Neural crest cell (in vitro differentiated cells): ENCODE data around the gene XRRA1. TPM values are rescaled to one million over a fixed set of nuclear protein-coding genes. Genes with fewer than 3 reads are reported as not detected.

ENCODE experiments used
- DNase-seq: peaks from one replicate; pipeline ENCODE4 v3.0.0; 2021; ENCODE audit warnings: low read depth, mixed read lengths, low spot score
- H3K27ac Mint-ChIP-seq: one replicate; pipeline ENCODE4 v1.8.0; 2021; ENCODE audit warnings: mild to moderate bottlenecking, mixed read lengths; ENCODE audit not compliant: unreplicated experiment
- H3K27me3 Mint-ChIP-seq: 2 replicates; pipeline ENCODE4 v1.8.0; 2021; ENCODE audit warnings: low read depth, mild to moderate bottlenecking, mixed read lengths
- H3K36me3 Mint-ChIP-seq: 2 replicates; pipeline ENCODE4 v1.8.0; 2021; ENCODE audit warnings: low read depth, mild to moderate bottlenecking, mixed read lengths
- H3K4me1 Mint-ChIP-seq: 2 replicates; pipeline ENCODE4 v1.8.0; 2021; ENCODE audit warnings: mixed read lengths
- H3K4me3 Mint-ChIP-seq: one replicate; pipeline ENCODE4 v1.8.0; 2021; ENCODE audit warnings: mild to moderate bottlenecking, mixed read lengths
- H3K9me3 Mint-ChIP-seq: 2 replicates; pipeline ENCODE4 v1.8.0; 2021; ENCODE audit warnings: mixed read lengths
- total RNA-seq: library from RNA; stranded (reverse); gene quantifications from 2 replicates; pipeline ENCODE4 v1.2.1, GENCODE V29; 2021
- TF ChIP-seq, protein P1 (sequence below): fragments of 200-600 bp; sonication (generic); conservative IDR thresholded peaks from 2 replicates; pipeline ENCODE4 v1.5.0; 2021; ENCODE audit warnings: antibody characterized with exemption, mild to moderate bottlenecking

The XRRA1 gene
- total RNA-seq, 1 donor from 2014 or later, result 8.3 TPM

- DNase-seq, result no peak
- no peak overlapping the region for H3K27ac Mint-ChIP-seq
- H3K36me3 Mint-ChIP-seq, result no peaks in the 10 kb centered on the region
- no peaks in the 10 kb centered on the region for H3K27me3 Mint-ChIP-seq
- no peaks in the 10 kb centered on the region for H3K4me1 Mint-ChIP-seq
- no peak overlapping the region for H3K4me3 Mint-ChIP-seq
- H3K9me3 Mint-ChIP-seq, result no peaks in the 10 kb centered on the region
- TF ChIP-seq, protein P1, sequence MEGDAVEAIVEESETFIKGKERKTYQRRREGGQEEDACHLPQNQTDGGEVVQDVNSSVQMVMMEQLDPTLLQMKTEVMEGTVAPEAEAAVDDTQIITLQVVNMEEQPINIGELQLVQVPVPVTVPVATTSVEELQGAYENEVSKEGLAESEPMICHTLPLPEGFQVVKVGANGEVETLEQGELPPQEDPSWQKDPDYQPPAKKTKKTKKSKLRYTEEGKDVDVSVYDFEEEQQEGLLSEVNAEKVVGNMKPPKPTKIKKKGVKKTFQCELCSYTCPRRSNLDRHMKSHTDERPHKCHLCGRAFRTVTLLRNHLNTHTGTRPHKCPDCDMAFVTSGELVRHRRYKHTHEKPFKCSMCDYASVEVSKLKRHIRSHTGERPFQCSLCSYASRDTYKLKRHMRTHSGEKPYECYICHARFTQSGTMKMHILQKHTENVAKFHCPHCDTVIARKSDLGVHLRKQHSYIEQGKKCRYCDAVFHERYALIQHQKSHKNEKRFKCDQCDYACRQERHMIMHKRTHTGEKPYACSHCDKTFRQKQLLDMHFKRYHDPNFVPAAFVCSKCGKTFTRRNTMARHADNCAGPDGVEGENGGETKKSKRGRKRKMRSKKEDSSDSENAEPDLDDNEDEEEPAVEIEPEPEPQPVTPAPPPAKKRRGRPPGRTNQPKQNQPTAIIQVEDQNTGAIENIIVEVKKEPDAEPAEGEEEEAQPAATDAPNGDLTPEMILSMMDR, result no peak
These were observed 11.0 kb downstream of the XRRA1 start for GRCh38 chr11:74937696-74938475.

DNA sequence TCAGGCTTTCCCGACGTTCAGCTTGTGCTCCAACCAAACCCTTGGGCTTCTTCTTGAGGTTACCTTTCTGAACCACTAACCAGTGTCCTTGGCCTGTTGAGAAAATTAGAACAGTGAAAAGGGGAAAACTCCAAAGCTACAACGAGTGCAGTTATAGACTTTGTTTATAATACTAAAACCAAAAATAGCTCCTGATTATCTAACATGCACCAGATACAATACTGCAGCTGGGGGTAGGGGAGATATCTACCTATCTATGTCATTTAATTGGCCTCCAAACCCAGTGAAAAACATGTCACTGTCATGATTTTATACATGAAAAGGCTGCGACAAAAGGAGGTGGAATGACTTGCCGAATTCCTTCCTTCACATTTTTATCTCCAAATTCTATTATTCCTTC, 11.9 kb downstream of the XRRA1 start:
- no peaks in the 10 kb centered on the region for H3K36me3 Mint-ChIP-seq
- H3K9me3 Mint-ChIP-seq, result no peaks in the 10 kb centered on the region
- H3K4me1 Mint-ChIP-seq, result no peaks in the 10 kb centered on the region
- H3K27ac Mint-ChIP-seq, result no peak overlapping the region
- H3K27me3 Mint-ChIP-seq, result no peaks in the 10 kb centered on the region
- H3K4me3 Mint-ChIP-seq, result no peak overlapping the region
- TF ChIP-seq, protein P1, result no peak
- no peak for DNase-seq

- Mint-ChIP-seq H3K27me3 (no peaks in the 10 kb centered on the region), H3K9me3 (no peaks in the 10 kb centered on the region), H3K27ac (peak overlapping the region; percentile 44), H3K4me3 (no peak overlapping the region), H3K36me3 (no peaks in the 10 kb centered on the region), H3K4me1 (no peaks in the 10 kb centered on the region)
- no peak for DNase-seq
- TF ChIP-seq, protein P1, result no peak
These were observed 12.8 kb downstream of the XRRA1 start for GRCh38 chr11:74936087-74936486.

DNA sequence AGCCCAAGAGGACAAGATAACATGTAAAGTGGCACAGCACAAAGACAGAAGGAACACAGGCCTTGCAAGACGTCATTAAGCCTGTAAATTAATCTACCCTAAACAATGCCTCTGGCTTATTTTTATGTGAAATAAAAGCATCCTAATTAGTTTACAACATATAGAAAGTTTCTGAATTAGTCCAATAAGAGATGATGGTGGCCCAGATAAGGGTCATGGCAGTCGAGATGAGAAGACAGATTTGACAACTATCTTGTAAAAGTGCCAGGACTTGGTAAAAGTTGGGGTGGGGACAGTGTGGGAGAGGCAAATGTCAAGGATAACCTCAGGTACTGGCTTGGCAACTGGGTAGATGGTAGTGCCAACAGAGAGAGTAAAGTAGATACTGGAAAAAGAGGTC, 13.6 kb downstream of the XRRA1 start:
- H3K27ac Mint-ChIP-seq, result no peak overlapping the region

GRCh38 chr11:74933765-74934164, 15.1 kb downstream of the XRRA1 start:
- TF ChIP-seq, protein P1, result no peak
- no peaks in the 10 kb centered on the region for H3K36me3 Mint-ChIP-seq
- no peaks in the 10 kb centered on the region for H3K4me1 Mint-ChIP-seq
- no peaks in the 10 kb centered on the region for H3K27me3 Mint-ChIP-seq
- no peak overlapping the region for H3K27ac Mint-ChIP-seq
- no peak overlapping the region for H3K4me3 Mint-ChIP-seq
- no peak for DNase-seq
- no peaks in the 10 kb centered on the region for H3K9me3 Mint-ChIP-seq

More for the DNA sequence above, 13.6 kb downstream of the XRRA1 start:
- H3K4me1 Mint-ChIP-seq, result no peaks in the 10 kb centered on the region
- DNase-seq, result no peak
- H3K9me3 Mint-ChIP-seq, result no peaks in the 10 kb centered on the region
- no peaks in the 10 kb centered on the region for H3K36me3 Mint-ChIP-seq
- no peaks in the 10 kb centered on the region for H3K27me3 Mint-ChIP-seq
- no peak overlapping the region for H3K4me3 Mint-ChIP-seq
- TF ChIP-seq, protein P1, result no peak
